Measurements from ENCODE around the gene ABCC3.

DNA sequence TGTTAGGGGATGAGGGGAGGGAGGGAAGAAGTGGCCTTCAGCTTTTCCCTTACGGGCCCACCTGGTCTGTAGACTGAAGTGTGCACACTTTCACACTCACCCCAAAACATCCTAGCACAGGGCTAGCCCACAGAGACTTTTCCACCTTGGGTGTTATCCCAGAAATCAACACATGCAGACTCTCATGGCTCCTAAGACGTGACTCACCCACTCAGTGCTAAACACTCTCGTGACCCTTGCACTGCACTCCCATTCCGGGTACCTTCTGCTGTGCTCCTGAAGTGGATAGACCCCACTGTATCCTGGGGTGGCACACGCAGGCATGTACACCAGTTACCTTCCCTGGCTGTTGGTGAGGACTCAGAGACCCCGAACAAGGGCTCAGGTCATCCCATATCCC is 23.0 kb upstream of the ABCC3 start:
- TF ChIP-seq TCF15 (CRISPR knock-in tag; IDR thresholded peaks at IDR 0.05) (no peak), POLR2A (conservative IDR thresholded peaks at IDR 0.05) (no peak), HDAC1 (IDR thresholded peaks at IDR 0.05) (no peak), EP300 (IDR thresholded peaks at IDR 0.05; ENCODE audit: low read length) (no peak), KDM1A (IDR thresholded peaks at IDR 0.05) (no peak), FOXA1 (IDR thresholded peaks at IDR 0.05; ENCODE audit: borderline replicate concordance) (no peak), IRF2 (CRISPR knock-in tag; IDR thresholded peaks at IDR 0.05) (no peak), JUND (IDR thresholded peaks at IDR 0.05; ENCODE audit: borderline replicate concordance, low read depth, low read length) (no peak), JUND (tag; IDR thresholded peaks at IDR 0.05; ENCODE audit: borderline replicate concordance, low read depth, low read length) (no peak), ZC3H11A (IDR thresholded peaks at IDR 0.05; ENCODE audit: low read depth, low read length) (no peak), ZNF121 (CRISPR knock-in tag; conservative IDR thresholded peaks at IDR 0.05) (no peak), BCLAF1 (IDR thresholded peaks at IDR 0.05; ENCODE audit: borderline replicate concordance in 1 of 2, control insufficient read depth in 1 of 2, low read depth in 2 of 2, low read length in 1 of 2) (no peak), U2AF2 (optimal IDR thresholded peaks at IDR 0.05; ENCODE audit: low read depth, low read length) (no peak), ZNF174 (CRISPR knock-in tag; IDR thresholded peaks at IDR 0.05) (no peak), SMC3 (conservative IDR thresholded peaks at IDR 0.05; ENCODE audit: insufficient read depth, low read depth, low read length) (no peak)
